PC-9 (cell line): Measurements from ENCODE around the gene TMEM109. TPM values are rescaled to one million over a fixed set of nuclear protein-coding genes. Genes with fewer than 3 reads are reported as not detected.

Source experiments
- BruUV-seq: library from RNA; stranded (reverse); fragments of 400-500 nt; replicated peaks from 2 replicates; lab custom pipeline; 2021; lab: Mats Ljungman, UMichigan
- CTCF ChIA-PET: fragments of 300-600 bp; sonication (Branson Sonifier 250); formaldehyde crosslinking; loops from one replicate; lab custom pipeline; 2022; ENCODE audit warnings: antibody characterized with exemption; lab: Charles Lee
- POLR2A ChIA-PET: fragments of 300-600 bp; sonication (Branson Sonifier 250); formaldehyde crosslinking; loops from one replicate; lab custom pipeline; 2022; ENCODE audit warnings: antibody characterized with exemption; ENCODE audit not compliant: unreplicated experiment; lab: Charles Lee
- DNase-seq, 2 experiments: peaks; one replicate each; pipeline versions ENCODE4 v3.0.0 to v3.0.0-alpha.2; 2015 to 2022; ENCODE audit warnings: mixed read lengths in 1 of 2
- H2AFZ ChIP-seq: fragments of 200-600 bp; sonication (generic); 2 replicates; pipeline ENCODE4 v1.8.1; 2017; ENCODE audit warnings: antibody characterized with exemption
- H3F3A ChIP-seq: fragments of 200-600 bp; sonication (generic); 2 replicates; pipeline ENCODE4 v1.8.1; 2017; ENCODE audit warnings: antibody characterized with exemption, mild to moderate bottlenecking, low read depth; ENCODE audit not compliant: insufficient read depth
- H3K27ac ChIP-seq: fragments of 200-600 bp; sonication (generic); 2 replicates; pipeline ENCODE4 v1.6.1; 2016; ENCODE audit warnings: mixed run types
- H3K27me3 ChIP-seq: fragments of 200-600 bp; sonication (generic); 2 replicates; pipeline ENCODE4 v1.6.1; 2016; ENCODE audit warnings: low read depth, mixed run types; ENCODE audit not compliant: insufficient read depth
- H3K36me3 ChIP-seq: fragments of 200-600 bp; sonication (generic); 2 replicates; pipeline ENCODE4 v1.6.1; 2016; ENCODE audit warnings: low read depth, mixed run types
- H3K4me1 ChIP-seq: fragments of 200-600 bp; sonication (generic); replicated peaks from 2 replicates; pipeline ENCODE4 v1.6.1; 2016; ENCODE audit warnings: mixed run types; ENCODE audit not compliant: insufficient read depth
- H3K4me2 ChIP-seq: fragments of 200-600 bp; sonication (generic); 2 replicates; pipeline ENCODE4 v1.6.1; 2017; ENCODE audit warnings: mixed run types
- H3K4me3 ChIP-seq: fragments of 200-600 bp; sonication (generic); 2 replicates; pipeline ENCODE4 v1.6.1; 2016; ENCODE audit warnings: mixed run types
- H3K79me2 ChIP-seq: fragments of 200-600 bp; sonication (generic); 2 replicates; pipeline ENCODE4 v1.6.1; 2017; ENCODE audit warnings: low read depth, mixed run types
- H3K9me2 ChIP-seq: fragments of 200-600 bp; sonication (generic); 2 replicates; pipeline ENCODE4 v1.8.1; 2017; ENCODE audit warnings: mild to moderate bottlenecking; ENCODE audit not compliant: insufficient read depth
- H3K9me3 ChIP-seq: fragments of 200-600 bp; sonication (generic); 2 replicates; pipeline ENCODE4 v1.8.1; 2016; ENCODE audit warnings: low read depth; ENCODE audit not compliant: insufficient read depth
- H4K20me1 ChIP-seq: fragments of 200-600 bp; sonication (generic); 2 replicates; pipeline ENCODE4 v1.8.1; 2017; ENCODE audit not compliant: insufficient read depth
- EZH2 ChIP-seq: fragments of 200-600 bp; sonication (generic); IDR thresholded peaks from 2 replicates; pipeline ENCODE4 v1.8.0; 2017; ENCODE audit warnings: antibody characterized with exemption, low read depth
- intact Hi-C: fragments of 100-400 bp; cut with micrococcal nuclease; formaldehyde crosslinking; loops from one replicate; pipeline ENCODE4 v1.10.0; 2022; ENCODE audit not compliant: unreplicated experiment
- total RNA-seq: library from RNA; stranded (reverse); gene quantifications from 2 replicates; pipeline ENCODE4 v1.2.3, GENCODE V29; 2021
- TF ChIP-seq, protein P1 (sequence below): fragments of 200-600 bp; sonication (generic); conservative IDR thresholded peaks from 2 replicates; pipeline ENCODE4 v1.6.1; 2017; ENCODE audit warnings: mixed run types, antibody characterized with exemption, mild to moderate bottlenecking, moderate library complexity

TMEM109 gene
- total RNA-seq, 1 experiment from 2014 or later, result 105 TPM

DNA sequence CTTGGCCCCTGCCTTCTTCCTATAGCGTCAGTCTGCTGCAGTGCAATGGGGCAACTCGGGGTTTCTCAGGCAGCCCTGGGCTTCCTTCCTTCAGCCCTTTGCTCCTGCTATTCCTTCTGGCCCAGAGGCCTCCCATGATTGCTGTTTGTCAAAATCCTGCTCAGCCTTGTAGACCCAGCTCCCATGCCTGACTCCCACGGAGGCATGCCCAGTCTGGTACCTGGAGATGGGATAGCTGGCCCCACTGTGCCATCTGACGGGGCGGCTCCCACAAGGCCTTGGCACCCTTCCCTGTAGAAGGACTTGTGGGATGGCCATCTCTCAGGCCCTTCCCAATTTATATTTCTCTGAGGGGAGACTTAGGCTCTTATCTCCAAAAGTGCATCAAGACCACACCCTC is 56.9 kb downstream of the TMEM109 start:
- no peaks in the 10 kb centered on the region for H3K9me2 ChIP-seq
- BruUV-seq, result no TSS peak
- DNase-seq, result no peak
- intact Hi-C loops, result loop anchor here (1.0 to 2.0 kb wide), 4 partner anchors 46 to 216 kb away; partner anchors contain the start of gene TMEM132A
- H3K4me2 ChIP-seq, result no peak overlapping the region
- H3K9me3 ChIP-seq, result no peaks in the 10 kb centered on the region; the same call in none of the 2 replicates
- peaks cover 14% of the 10 kb centered on the region for H3K27me3 ChIP-seq
- H2AFZ ChIP-seq, result no peak overlapping the region
- no peaks in the 10 kb centered on the region for H3K4me1 ChIP-seq
- H3K36me3 ChIP-seq, result no peaks in the 10 kb centered on the region
- no peak overlapping the region for H3K27ac ChIP-seq
- no peaks in the 10 kb centered on the region for H4K20me1 ChIP-seq
- no peak overlapping the region for H3K4me3 ChIP-seq
- ChIA-PET POLR2A (no interaction called here), CTCF (no interaction called here)
- TF ChIP-seq EZH2, result no peak
- TF ChIP-seq, protein P1, sequence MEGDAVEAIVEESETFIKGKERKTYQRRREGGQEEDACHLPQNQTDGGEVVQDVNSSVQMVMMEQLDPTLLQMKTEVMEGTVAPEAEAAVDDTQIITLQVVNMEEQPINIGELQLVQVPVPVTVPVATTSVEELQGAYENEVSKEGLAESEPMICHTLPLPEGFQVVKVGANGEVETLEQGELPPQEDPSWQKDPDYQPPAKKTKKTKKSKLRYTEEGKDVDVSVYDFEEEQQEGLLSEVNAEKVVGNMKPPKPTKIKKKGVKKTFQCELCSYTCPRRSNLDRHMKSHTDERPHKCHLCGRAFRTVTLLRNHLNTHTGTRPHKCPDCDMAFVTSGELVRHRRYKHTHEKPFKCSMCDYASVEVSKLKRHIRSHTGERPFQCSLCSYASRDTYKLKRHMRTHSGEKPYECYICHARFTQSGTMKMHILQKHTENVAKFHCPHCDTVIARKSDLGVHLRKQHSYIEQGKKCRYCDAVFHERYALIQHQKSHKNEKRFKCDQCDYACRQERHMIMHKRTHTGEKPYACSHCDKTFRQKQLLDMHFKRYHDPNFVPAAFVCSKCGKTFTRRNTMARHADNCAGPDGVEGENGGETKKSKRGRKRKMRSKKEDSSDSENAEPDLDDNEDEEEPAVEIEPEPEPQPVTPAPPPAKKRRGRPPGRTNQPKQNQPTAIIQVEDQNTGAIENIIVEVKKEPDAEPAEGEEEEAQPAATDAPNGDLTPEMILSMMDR, result no peak
- H3K79me2 ChIP-seq, result no peaks in the 10 kb centered on the region
- H3F3A ChIP-seq, result no peaks in the 10 kb centered on the region

DNA sequence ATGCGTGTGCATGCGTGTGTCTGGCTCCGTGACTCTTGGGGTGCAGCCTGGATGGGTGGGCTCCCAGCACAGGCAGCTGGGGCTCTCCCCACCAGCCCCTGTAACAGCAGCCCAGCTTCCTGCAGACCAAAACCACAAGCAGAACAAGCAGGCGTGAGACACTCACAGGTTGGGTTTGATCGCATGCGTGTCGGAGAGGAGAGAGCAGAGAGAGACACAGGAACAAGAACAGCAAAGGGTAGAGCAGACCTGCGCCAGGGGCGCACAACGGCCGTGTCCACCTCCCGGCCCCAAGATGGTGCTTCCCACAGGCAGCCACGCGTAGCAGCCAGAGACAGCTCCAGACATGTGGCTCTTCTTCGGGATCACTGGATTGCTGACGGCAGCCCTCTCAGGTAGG is 57.6 kb downstream of the TMEM109 start, which contains the start of gene CD6:
TSS of gene CD6 (plus strand) at position 161 of the 400 bp plus-strand sequence. CDS start at position 347, 186 bp downstream.
- Histone ChIP-seq H3K36me3 (no peaks in the 10 kb centered on the region), H3F3A (no peaks in the 10 kb centered on the region), H3K79me2 (no peaks in the 10 kb centered on the region), H3K9me2 (no peaks in the 10 kb centered on the region), H3K27me3 (peaks cover 14% of the 10 kb centered on the region), H4K20me1 (no peaks in the 10 kb centered on the region), H3K4me3 (no peak within 1 kb of the TSS), H2AFZ (no peak within 1 kb of the TSS), H3K9me3 (no peaks in the 10 kb centered on the region; the same call in none of the 2 replicates), H3K4me1 (no peaks in the 10 kb centered on the region), H3K27ac (no peak within 1 kb of the TSS), H3K4me2 (no peak within 1 kb of the TSS)
- DNase-seq, result no peak
- no TSS peak for BruUV-seq
- intact Hi-C loops, result loop anchor here (2.0 kb wide), 1 partner anchor 47 kb away; the partner anchor contains the start of gene TMEM132A
- no peak for TF ChIP-seq EZH2
- TF ChIP-seq, protein P1, result no peak
- ChIA-PET POLR2A (no interaction called here), CTCF (no interaction called here)

DNA sequence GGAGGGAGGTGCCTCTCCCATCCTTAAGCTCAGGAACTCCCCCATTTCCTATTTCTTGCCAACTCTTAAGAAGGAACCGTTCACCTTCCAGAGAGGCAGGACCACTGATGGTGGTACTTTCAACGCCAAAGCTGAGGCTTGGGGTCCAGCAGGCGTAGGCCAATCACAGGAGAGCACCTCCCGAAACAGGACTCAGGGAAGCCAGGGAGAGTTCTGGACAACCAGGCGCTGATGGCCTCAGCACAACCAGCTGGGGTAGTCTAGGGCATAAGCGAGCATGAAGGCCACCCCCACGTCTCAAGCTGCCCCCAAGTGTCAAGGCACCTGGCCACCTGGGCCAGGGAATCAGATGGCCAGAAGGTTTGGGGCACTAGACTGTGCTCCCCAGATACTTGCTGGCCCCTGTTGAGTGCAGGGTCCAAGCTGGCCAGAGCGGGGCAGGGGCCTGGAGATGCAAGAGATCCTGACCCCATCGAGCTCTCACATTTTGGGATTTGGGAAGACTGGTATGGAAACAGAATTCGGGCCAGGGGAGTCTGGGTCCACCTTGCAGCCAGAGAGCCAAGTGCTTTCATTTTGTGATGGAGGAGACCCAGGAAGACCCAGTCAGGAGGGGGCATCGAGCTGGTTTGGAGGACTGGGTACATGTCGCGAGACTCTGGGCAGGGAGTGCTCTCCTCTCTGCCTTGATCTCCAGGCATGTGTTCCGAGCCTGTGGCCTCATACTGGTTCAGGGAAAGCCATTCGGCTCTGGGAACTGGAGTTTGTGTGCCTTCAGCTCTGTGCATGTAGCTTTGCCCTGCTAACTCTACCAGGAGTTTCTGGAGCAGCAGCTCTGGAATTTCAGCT is 58.4 kb downstream of the TMEM109 start:
- ChIA-PET CTCF (interaction anchor here (0.8 kb wide), 1 partner anchor 167 kb away, joined by 5 read pairs; no protein-coding TSS in a partner anchor), POLR2A (no interaction called here)
- Histone ChIP-seq H3K27me3 (peaks cover 14% of the 10 kb centered on the region), H3F3A (no peaks in the 10 kb centered on the region), H3K4me3 (no peak overlapping the region), H3K27ac (no peak overlapping the region), H3K36me3 (no peaks in the 10 kb centered on the region), H3K79me2 (no peaks in the 10 kb centered on the region), H3K4me2 (no peak overlapping the region), H3K9me2 (no peaks in the 10 kb centered on the region), H3K9me3 (no peaks in the 10 kb centered on the region; the same call in none of the 2 replicates), H4K20me1 (no peaks in the 10 kb centered on the region), H2AFZ (no peak overlapping the region), H3K4me1 (no peaks in the 10 kb centered on the region)
- BruUV-seq, result no TSS peak
- TF ChIP-seq, protein P1, result no peak
- TF ChIP-seq EZH2, result no peak
- intact Hi-C loops, result no loop called here
- no peak for DNase-seq

Other genes starting within 250 kb of the TMEM109 start
- not detected in 2 replicates for gene MS4A8, start 214.5 kb upstream of the TMEM109 start, total RNA-seq
- gene MS4A18, start 189.4 kb upstream of the TMEM109 start, total RNA-seq, result not detected in 2 replicates
- gene MS4A15, start 157.3 kb upstream of the TMEM109 start, total RNA-seq, result not detected in 2 replicates
- not detected in 2 replicates for gene MS4A10, start 128.8 kb upstream of the TMEM109 start, total RNA-seq
- 34.8 and 35.6 TPM in 2 replicates for gene CCDC86, start 72.0 kb upstream of the TMEM109 start, total RNA-seq
- 0.18 TPM in 1 of 2 replicates, not detected in the other for gene PTGDR2, start 58.2 kb upstream of the TMEM109 start, total RNA-seq
- gene ZP1, start 46.6 kb upstream of the TMEM109 start, total RNA-seq, result not detected in 2 replicates
- 135 and 160 TPM in 2 replicates for gene PRPF19, start 7.6 kb upstream of the TMEM109 start, total RNA-seq
- gene TMEM132A, start 10.3 kb downstream of the TMEM109 start, total RNA-seq, result 54.4 and 90.3 TPM in 2 replicates
- 2.7 and 5.5 TPM in 2 replicates for gene SLC15A3, start 38.0 kb downstream of the TMEM109 start, total RNA-seq
- gene CD6, start 57.5 kb downstream of the TMEM109 start, total RNA-seq, result 0.74 and 3.3 TPM in 2 replicates
- gene CD5, start 188.3 kb downstream of the TMEM109 start, total RNA-seq, result not detected in 2 replicates
- 27.1 and 29.0 TPM in 2 replicates for gene VPS37C, start 247.3 kb downstream of the TMEM109 start, total RNA-seq